ENCODE measurements around the gene TMEM151B. TPM values are rescaled to one million over a fixed set of nuclear protein-coding genes. Genes with fewer than 3 reads are reported as not detected.

The TMEM151B gene
- total and polyA plus RNA-seq, 2 of the 4 experiments (the other 2 are of a cell fraction), result not detected

- no peak for TF ChIP-seq NFE2L2 (IDR thresholded peaks at IDR 0.05; ENCODE audit: low read depth, low read length)
- TF ChIP-seq ELK1 (IDR thresholded peaks at IDR 0.05; ENCODE audit: borderline replicate concordance, low read depth, low read length), result no peak
- TF ChIP-seq BHLHE40 (IDR thresholded peaks at IDR 0.05; ENCODE audit: low read depth, low read length), result no peak
- TF ChIP-seq MXI1 (IDR thresholded peaks at IDR 0.05; ENCODE audit: borderline replicate concordance, low read depth, low read length), result no peak
- no peak for TF ChIP-seq CEBPB (IDR thresholded peaks at IDR 0.05; ENCODE audit: low read depth, low read length)
- no peak for TF ChIP-seq RAD21 (IDR thresholded peaks at IDR 0.05; ENCODE audit: low read length)
Observed at GRCh38 chr6:44284121-44284520, 13.9 kb downstream of the TMEM151B start (continued).

GRCh38 chr6:44284867-44285266, 14.6 kb downstream of the TMEM151B start:
- dilution Hi-C loops (cut with HindIII; ENCODE audit: low sequenced_read_pairs, unreplicated experiment) (no loop called here), in situ Hi-C loops (cut with MboI; ENCODE audit: low sequenced_read_pairs) (loop anchor here (5.0 kb wide), 1 partner anchor 52 kb away; no protein-coding TSS in a partner anchor)
- TF ChIP-seq RAD21 (IDR thresholded peaks at IDR 0.05; ENCODE audit: low read length), result no peak
- TF ChIP-seq POLR2A (IDR thresholded peaks at IDR 0.05; ENCODE audit: low read depth, low read length), result no peak
- no peak for TF ChIP-seq USF2 (IDR thresholded peaks at IDR 0.05; ENCODE audit: low read depth, low read length)
- no peak for TF ChIP-seq MAZ (IDR thresholded peaks at IDR 0.05; ENCODE audit: borderline replicate concordance, low read depth, low read length)
- no peak for TF ChIP-seq FOS (IDR thresholded peaks at IDR 0.05; ENCODE audit: low read depth, low read length)
- no peak for TF ChIP-seq MXI1 (IDR thresholded peaks at IDR 0.05; ENCODE audit: borderline replicate concordance, low read depth, low read length)
- TF ChIP-seq RFX5 (IDR thresholded peaks at IDR 0.05; ENCODE audit: low read depth, low read length), result no peak
- no peak for TF ChIP-seq CTCF (conservative IDR thresholded peaks at IDR 0.05; ENCODE audit: low read depth, low read length)
- TF ChIP-seq BHLHE40 (IDR thresholded peaks at IDR 0.05; ENCODE audit: low read depth, low read length), result no peak
- no peak for TF ChIP-seq CEBPB (IDR thresholded peaks at IDR 0.05; ENCODE audit: low read depth, low read length)
- TF ChIP-seq CHD1 (IDR thresholded peaks at IDR 0.05; ENCODE audit: low read depth, low read length), result no peak
- no peak for TF ChIP-seq NFE2L2 (IDR thresholded peaks at IDR 0.05; ENCODE audit: low read depth, low read length)

More at GRCh38 chr6:44284867-44285266, 14.6 kb downstream of the TMEM151B start:
- Histone ChIP-seq H2BK15ac (ENCODE audit: low read depth, low read length) (no peak overlapping the region), H2BK120ac (ENCODE audit: low read depth, low read length) (no peak overlapping the region), H4K8ac (ENCODE audit: low read depth in 2 of 2, low read length in 2 of 2) (no peak overlapping the region), H3K14ac (replicated peaks; ENCODE audit: low read depth, low read length) (no peak overlapping the region), H3K23ac (ENCODE audit: low read depth, low read length) (no peak overlapping the region), H4K20me1 (ENCODE audit: insufficient read depth, low read length) (no peaks in the 10 kb centered on the region; the same call in 1 of the 2 replicates), H3K9me1 (ENCODE audit: insufficient read depth, low read length) (no peaks in the 10 kb centered on the region), H3K18ac (ENCODE audit: low read depth, low read length) (no peak overlapping the region), H3K56ac (ENCODE audit: extremely low read depth, insufficient read depth, low read length) (no peak overlapping the region), H2BK20ac (ENCODE audit: low read depth, low read length) (no peak overlapping the region), H4K91ac (ENCODE audit: insufficient read depth, low read depth, low read length) (no peak overlapping the region), H2BK5ac (ENCODE audit: low read depth, low read length, poor library complexity, severe bottlenecking) (no peak overlapping the region), H2AFZ (replicated peaks; ENCODE audit: low read length, poor library complexity) (no peak overlapping the region), H3K36me3 (ENCODE audit: control insufficient read depth, insufficient read depth, low read length) (no peaks in the 10 kb centered on the region), H3K27me3 (ENCODE audit: control insufficient read depth, insufficient read depth, low read length) (peaks cover 37% of the 10 kb centered on the region), H3K9me3 (ENCODE audit: control insufficient read depth, insufficient read depth, low read length) (no peaks in the 10 kb centered on the region), H3K27ac (ENCODE audit: insufficient read depth, low read length) (no peak overlapping the region), H2AK5ac (ENCODE audit: low read depth, low read length) (no peak overlapping the region), H3K79me1 (ENCODE audit: low read depth in 1 of 2, low read length in 2 of 2) (no peaks in the 10 kb centered on the region), H2AK9ac (replicated peaks; ENCODE audit: low read depth, low read length, poor library complexity) (no peak overlapping the region), H3K4me3 (ENCODE audit: insufficient read depth, low read depth, low read length) (no peak overlapping the region), H3K4me2 (ENCODE audit: low read depth, low read length) (no peak overlapping the region), H3K4me1 (ENCODE audit: control insufficient read depth, insufficient read depth, low read length) (no peaks in the 10 kb centered on the region), H4K5ac (ENCODE audit: low read depth, low read length) (no peak overlapping the region), H3K9ac (ENCODE audit: low read depth, low read length) (no peak overlapping the region), H3K4ac (ENCODE audit: low read depth, low read length) (no peak overlapping the region)
- DNase-seq (no peak), ATAC-seq (ENCODE audit: low read depth) (no peak)
- 0% methylated on average over 1 of the region's 4 CpGs; no CpG with 5 or more reads in 1 of the 2 experiments for WGBS, 2 experiments (ENCODE audit: extremely low coverage in 2 of 2, insufficient read length in 1 of 2)
- POLR2A ChIA-PET (ENCODE audit: unreplicated experiment), result no interaction called here
- intact Hi-C loops (cut with micrococcal nuclease), result no loop called here
- CTCF ChIA-PET, result no interaction called here
- BruUV-seq (replicated peaks), result no TSS peak
